BJ (cell line): ENCODE data around the gene AQP2. TPM values are rescaled to one million over a fixed set of nuclear protein-coding genes. Genes with fewer than 3 reads are reported as not detected.

Experiments
- CTCF ChIA-PET: fragments of 350-600 bp; formaldehyde crosslinking; extraction: SDS; loops from one replicate; lab custom pipeline; 2021; ENCODE audit warnings: antibody characterized with exemption, inconsistent platforms; lab: Yijun Ruan, JAX
- POLR2A ChIA-PET: fragments of 300-600 bp; sonication (Branson Sonifier 250); formaldehyde crosslinking; extraction: SDS; loops from one replicate; lab custom pipeline; 2021; ENCODE audit warnings: antibody characterized with exemption; lab: Charles Lee
- DNase-seq: peaks from one replicate; pipeline ENCODE4 v3.0.0-alpha.2; 2011; ENCODE audit warnings: low read depth
- H3K27me3 ChIP-seq: 2 replicates; pipeline ENCODE4 v1.6.0; 2011; ENCODE audit warnings: low read length; ENCODE audit not compliant: control insufficient read depth, insufficient read depth
- H3K36me3 ChIP-seq: 2 replicates; pipeline ENCODE4 v1.5.1; 2011; ENCODE audit warnings: low read length; ENCODE audit not compliant: control insufficient read depth, insufficient read depth
- H3K4me3 ChIP-seq: 2 replicates; pipeline ENCODE4 v1.5.1; 2011; ENCODE audit warnings: low read depth, mild to moderate bottlenecking, control low read depth, low read length
- CTCF ChIP-seq: IDR thresholded peaks from 2 replicates; pipeline ENCODE4 v1.5.1; 2011; ENCODE audit warnings: low read depth, mild to moderate bottlenecking, control low read depth, inconsistent platforms, low read length, moderate library complexity; ENCODE audit not compliant: insufficient read depth
- polyA plus RNA-seq: library from polyadenylated mRNA; depleted of rRNA; stranded (reverse); fragments of >200 nt; gene quantifications from 2 replicates; pipeline ENCODE4 v1.2.3, GENCODE V29; 2011

Gene AQP2
- polyA plus RNA-seq, 1 experiment = not detected

DNA sequence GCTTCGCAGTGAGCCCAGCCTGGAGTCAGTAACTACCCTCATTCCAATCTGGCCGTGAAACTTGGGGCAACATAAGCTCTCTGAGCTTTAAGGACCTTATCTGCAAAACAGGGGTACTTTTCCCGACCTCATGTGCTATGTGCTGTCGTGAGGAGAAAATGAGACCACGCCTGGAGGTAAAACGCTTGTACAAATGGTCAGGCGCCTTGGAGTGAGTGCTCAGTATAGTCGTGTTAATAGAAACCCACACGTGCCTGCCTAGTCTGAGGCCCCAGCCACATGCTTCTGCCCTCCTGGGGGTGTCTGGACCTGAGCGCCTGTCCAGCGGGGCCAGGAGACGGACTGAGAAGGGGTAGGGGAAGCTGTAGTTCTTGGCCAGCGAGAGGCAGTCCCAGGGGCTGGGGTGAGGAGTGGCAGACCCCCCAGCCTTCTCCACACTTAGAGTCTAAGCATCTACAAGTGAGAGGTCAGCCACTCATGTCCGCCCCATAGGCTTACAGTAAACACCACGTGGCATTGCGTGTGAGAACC, 16.0 kb downstream of the AQP2 start:
- H3K4me3 ChIP-seq = no peak overlapping the region
- ChIA-PET POLR2A (no interaction called here), CTCF (interaction anchor here (0.6 to 20.0 kb wide), 51 partner anchors 8 to 516 kb away, joined by 3 to 578 read pairs (median 6); partner anchors contain the start of genes ASIC1, COX14, RACGAP1 and SMARCD1)
- DNase-seq = no peak
- TF ChIP-seq CTCF = no peak
- peaks cover 47% of the 10 kb centered on the region for H3K27me3 ChIP-seq
- no peaks in the 10 kb centered on the region for H3K36me3 ChIP-seq

GRCh38 chr12:49967042-49967776, 16.7 kb downstream of the AQP2 start:
- H3K36me3 ChIP-seq = no peaks in the 10 kb centered on the region
- TF ChIP-seq CTCF = peak; percentile 90
- H3K4me3 ChIP-seq = peak overlapping the region; percentile 38
- CTCF ChIA-PET = interaction anchor here (0.6 to 20.0 kb wide), 60 partner anchors 9 to 516 kb away, joined by 3 to 578 read pairs (median 5); partner anchors contain the start of genes AQP2, ASIC1, COX14 and NCKAP5L
- peaks cover 44% of the 10 kb centered on the region for H3K27me3 ChIP-seq
- no peak for DNase-seq
- POLR2A ChIA-PET = no interaction called here

- H3K36me3 ChIP-seq = no peaks in the 10 kb centered on the region
- POLR2A ChIA-PET = no interaction called here
- H3K4me3 ChIP-seq = peak overlapping the region; percentile 38
- TF ChIP-seq CTCF = no peak
- no peak for DNase-seq
- peaks cover 42% of the 10 kb centered on the region for H3K27me3 ChIP-seq
- CTCF ChIA-PET = interaction anchor here (0.6 to 20.0 kb wide), 45 partner anchors 8 to 219 kb away, joined by 3 to 578 read pairs (median 8); partner anchors contain the start of genes AQP2, ASIC1, COX14 and NCKAP5L
Measured at GRCh38 chr12:49967777-49968250, 17.3 kb downstream of the AQP2 start.

DNA sequence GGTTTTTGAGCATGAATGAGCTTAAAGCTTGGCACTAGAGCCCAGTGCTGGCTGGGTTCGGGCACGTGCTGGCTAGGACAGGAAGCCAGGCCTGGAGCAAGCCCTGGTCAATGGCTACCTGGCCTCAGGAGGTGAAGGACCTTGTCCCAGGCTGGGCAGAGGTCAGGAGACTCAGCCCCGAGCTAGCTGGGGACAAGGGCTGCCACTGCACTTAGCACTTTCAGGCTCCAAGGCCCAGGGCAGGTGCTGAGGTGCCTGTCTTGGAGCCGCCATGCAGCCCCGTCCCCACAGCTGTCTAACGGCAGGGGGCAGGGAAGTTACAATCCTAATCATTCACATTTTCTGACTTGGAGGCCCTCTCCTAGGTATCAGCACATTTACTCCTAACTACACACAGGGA, 17.9 kb downstream of the AQP2 start:
- CTCF ChIA-PET = interaction anchor here (0.7 to 20.0 kb wide), 20 partner anchors 9 to 208 kb away, joined by 3 to 578 read pairs (median 10); partner anchors contain the start of genes ASIC1, COX14, NCKAP5L and RACGAP1
- Histone ChIP-seq H3K4me3 (no peak overlapping the region), H3K27me3 (peaks cover 38% of the 10 kb centered on the region), H3K36me3 (no peaks in the 10 kb centered on the region)
- DNase-seq = no peak
- no peak for TF ChIP-seq CTCF
- POLR2A ChIA-PET = interaction anchor here (0.5 kb wide), 1 partner anchor 82 kb away, joined by 4 read pairs; no protein-coding TSS in a partner anchor

- Histone ChIP-seq H3K4me3 (no peak overlapping the region), H3K36me3 (no peaks in the 10 kb centered on the region), H3K27me3 (peaks cover 35% of the 10 kb centered on the region)
- ChIA-PET CTCF (interaction anchor here (1.2 to 20.0 kb wide), 9 partner anchors 9 to 118 kb away, joined by 3 to 578 read pairs (median 69); partner anchors contain the start of genes ASIC1 and RACGAP1), POLR2A (no interaction called here)
- DNase-seq = no peak
- no peak for TF ChIP-seq CTCF
Measured at GRCh38 chr12:49969027-49969426, 18.5 kb downstream of the AQP2 start.
